Measurements from ENCODE around the gene TMEM88.
A peak's percentile ranks its signal among the peaks of the same experiment; 100 is the strongest.

TMEM88 gene

DNA sequence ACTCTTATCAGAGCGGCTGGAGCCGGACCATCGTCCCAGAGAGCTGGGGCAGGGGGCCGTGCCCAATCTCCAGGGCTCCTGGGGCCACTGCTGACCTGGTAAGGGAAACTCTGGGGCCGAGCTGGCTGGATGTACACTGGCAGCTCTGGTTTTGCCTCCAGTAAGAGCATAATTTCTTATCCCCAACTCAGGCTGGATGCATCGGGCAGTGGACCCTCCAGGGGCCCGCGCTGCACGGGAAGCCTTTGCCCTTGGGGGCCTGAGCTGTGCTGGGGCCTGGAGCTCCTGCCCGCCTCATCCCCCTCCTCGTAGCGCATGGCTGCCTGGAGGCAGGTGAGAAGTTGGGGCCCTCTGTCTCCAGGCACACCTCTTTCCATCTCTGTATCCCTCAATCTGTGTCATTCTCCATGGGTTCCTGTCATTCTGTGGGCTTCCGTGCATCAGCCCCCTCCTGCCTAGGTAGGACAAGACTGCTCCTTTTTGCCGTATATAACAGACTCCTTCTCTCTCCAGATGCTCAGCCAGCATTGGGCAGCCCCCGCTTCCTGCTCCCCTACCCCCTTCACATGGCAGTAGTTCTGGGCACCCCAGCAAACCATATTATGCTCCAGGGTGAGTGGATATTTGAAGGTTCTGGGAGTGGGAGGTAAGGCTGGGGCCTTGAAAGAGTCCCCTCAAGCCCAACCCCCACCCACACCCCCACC is 9.4 kb upstream of the TMEM88 start:
- DNase-seq = no peak

DNA sequence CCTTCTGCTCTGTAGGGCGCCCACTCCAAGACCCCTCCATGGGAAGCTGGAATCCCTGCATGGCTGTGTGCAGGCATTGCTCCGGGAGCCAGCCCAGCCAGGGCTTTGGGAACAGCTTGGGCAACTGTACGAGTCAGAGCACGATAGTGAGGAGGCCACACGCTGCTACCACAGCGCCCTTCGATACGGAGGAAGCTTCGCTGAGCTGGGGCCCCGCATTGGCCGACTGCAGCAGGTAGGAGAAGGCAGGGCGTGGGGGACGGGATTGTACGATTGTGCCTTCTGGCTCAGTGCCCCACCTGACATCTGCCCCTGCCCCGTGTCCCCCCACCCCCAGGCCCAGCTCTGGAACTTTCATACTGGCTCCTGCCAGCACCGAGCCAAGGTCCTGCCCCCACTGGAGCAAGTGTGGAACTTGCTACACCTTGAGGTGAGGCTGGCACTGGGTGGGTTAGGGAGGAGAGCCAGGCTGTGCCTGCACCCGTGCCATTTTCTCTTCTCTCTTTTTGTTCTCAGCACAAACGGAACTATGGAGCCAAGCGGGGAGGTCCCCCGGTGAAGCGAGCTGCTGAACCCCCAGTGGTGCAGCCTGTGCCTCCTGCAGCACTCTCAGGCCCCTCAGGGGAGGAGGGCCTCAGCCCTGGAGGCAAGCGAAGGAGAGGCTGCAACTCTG is 8.7 kb upstream of the TMEM88 start:
- DNase-seq = peak; percentile 5

DNA sequence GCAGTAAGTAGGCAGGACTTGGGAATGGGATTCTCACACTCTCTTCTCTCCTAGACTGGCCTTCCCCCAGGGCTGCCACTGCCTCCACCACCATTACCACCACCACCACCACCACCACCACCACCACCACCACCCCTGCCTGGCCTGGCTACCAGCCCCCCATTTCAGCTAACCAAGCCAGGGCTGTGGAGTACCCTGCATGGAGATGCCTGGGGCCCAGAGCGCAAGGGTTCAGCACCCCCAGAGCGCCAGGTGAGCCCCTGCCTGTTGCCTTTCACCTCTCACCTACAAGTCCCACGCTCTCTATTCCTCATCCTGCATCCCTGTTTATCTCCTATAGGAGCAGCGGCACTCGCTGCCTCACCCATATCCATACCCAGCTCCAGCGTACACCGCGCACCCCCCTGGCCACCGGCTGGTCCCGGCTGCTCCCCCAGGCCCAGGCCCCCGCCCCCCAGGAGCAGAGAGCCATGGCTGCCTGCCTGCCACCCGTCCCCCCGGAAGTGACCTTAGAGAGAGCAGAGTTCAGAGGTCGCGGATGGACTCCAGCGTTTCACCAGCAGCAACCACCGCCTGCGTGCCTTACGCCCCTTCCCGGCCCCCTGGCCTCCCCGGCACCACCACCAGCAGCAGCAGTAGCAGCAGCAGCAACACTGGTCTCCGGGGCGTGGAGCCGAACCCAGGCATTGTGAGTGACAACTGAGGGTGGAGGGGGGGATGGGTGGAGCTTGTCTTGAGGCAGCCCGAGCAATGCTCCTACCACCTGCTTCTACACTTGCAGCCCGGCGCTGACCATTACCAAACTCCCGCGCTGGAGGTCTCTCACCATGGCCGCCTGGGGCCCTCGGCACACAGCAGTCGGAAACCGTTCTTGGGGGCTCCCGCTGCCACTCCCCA is 7.9 kb upstream of the TMEM88 start:
- DNase-seq = peak; percentile 9

DNA sequence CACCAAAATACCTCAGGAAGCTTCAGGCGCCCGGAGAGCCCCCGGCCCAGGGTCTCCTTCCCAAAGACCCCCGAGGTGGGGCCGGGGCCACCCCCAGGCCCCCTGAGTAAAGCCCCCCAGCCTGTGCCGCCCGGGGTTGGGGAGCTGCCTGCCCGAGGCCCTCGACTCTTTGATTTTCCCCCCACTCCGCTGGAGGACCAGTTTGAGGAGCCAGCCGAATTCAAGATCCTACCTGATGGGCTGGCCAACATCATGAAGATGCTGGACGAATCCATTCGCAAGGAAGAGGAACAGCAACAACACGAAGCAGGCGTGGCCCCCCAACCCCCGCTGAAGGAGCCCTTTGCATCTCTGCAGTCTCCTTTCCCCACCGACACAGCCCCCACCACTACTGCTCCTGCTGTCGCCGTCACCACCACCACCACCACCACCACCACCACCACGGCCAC is 6.7 kb upstream of the TMEM88 start:
- DNase-seq = peak; percentile 8

DNA sequence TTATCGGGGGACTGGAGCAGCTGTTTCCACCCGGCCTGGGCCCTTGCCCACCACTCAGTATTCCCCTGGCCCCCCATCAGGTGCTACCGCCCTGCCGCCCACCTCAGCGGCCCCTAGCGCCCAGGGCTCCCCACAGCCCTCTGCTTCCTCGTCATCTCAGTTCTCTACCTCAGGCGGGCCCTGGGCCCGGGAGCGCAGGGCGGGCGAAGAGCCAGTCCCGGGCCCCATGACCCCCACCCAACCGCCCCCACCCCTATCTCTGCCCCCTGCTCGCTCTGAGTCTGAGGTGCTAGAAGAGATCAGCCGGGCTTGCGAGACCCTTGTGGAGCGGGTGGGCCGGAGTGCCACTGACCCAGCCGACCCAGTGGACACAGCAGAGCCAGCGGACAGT is 6.1 kb upstream of the TMEM88 start:
- no peak for DNase-seq

DNA sequence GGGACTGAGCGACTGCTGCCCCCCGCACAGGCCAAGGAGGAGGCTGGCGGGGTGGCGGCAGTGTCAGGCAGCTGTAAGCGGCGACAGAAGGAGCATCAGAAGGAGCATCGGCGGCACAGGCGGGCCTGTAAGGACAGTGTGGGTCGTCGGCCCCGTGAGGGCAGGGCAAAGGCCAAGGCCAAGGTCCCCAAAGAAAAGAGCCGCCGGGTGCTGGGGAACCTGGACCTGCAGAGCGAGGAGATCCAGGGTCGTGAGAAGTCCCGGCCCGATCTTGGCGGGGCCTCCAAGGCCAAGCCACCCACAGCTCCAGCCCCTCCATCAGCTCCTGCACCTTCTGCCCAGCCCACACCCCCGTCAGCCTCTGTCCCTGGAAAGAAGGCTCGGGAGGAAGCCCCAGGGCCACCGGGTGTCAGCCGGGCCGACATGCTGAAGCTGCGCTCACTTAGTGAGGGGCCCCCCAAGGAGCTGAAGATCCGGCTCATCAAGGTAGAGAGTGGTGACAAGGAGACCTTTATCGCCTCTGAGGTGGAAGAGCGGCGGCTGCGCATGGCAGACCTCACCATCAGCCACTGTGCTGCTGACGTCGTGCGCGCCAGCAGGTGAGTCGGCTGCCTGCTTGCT is 5.6 kb upstream of the TMEM88 start:
- DNase-seq = peak; percentile 15

DNA sequence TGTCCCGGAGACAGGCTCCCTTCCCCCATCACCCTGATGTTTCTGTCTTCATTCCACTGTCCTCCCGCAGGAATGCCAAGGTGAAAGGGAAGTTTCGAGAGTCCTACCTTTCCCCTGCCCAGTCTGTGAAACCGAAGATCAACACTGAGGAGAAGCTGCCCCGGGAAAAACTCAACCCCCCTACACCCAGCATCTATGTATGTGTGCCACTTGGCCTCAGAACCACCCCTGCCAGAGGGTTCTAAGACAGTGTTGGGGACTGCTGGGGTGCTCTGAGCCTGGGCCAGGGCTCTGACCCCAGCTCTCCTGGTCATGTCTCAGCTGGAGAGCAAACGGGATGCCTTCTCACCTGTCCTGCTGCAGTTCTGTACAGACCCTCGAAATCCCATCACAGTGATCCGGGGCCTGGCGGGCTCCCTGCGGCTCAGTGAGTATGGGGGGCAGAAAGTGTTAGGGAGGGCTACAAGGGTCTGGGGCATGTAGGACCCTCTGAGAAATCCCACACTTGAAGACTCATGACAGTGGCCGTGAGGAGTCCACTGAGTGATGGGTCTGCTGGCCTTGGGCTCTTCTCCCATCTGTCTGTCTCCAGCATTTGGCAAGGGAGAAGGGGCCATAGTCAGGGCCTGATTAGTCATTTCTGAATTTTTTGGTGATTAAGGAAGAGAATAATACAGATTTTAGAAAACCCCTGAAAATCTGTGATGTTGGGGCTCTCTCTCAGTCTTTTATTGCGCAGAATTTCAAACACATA is 4.9 kb upstream of the TMEM88 start:
- no peak for DNase-seq

DNA sequence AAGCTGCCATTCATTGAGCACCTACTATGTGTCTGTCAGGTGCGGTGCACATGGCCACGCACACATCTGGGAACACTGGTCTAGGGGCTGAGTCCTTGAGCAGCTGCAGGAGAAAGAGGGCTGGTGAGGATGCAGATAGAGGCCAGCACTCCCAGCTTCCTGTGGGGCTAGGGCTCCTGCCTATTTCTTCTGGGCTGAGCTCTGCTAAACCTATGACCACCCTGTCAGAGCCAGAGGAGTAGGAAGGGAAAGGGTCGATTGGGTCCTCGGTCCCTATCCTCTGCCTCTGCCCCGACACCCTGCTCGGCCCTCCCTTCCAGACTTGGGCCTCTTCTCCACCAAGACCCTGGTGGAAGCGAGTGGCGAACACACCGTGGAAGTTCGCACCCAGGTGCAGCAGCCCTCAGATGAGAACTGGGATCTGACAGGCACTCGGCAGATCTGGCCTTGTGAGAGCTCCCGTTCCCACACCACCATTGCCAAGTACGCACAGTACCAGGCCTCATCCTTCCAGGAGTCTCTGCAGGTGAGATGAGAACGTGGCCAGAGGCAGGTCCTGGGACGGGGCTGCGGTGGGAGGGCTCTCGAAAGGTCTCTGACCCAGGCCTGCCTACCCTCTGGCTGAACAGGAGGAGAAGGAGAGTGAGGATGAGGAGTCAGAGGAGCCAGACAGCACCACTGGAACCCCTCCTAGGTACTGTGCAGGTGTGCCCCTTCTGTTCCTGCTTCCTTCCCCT is 4.0 kb upstream of the TMEM88 start:
- peak; percentile 13 for DNase-seq

DNA sequence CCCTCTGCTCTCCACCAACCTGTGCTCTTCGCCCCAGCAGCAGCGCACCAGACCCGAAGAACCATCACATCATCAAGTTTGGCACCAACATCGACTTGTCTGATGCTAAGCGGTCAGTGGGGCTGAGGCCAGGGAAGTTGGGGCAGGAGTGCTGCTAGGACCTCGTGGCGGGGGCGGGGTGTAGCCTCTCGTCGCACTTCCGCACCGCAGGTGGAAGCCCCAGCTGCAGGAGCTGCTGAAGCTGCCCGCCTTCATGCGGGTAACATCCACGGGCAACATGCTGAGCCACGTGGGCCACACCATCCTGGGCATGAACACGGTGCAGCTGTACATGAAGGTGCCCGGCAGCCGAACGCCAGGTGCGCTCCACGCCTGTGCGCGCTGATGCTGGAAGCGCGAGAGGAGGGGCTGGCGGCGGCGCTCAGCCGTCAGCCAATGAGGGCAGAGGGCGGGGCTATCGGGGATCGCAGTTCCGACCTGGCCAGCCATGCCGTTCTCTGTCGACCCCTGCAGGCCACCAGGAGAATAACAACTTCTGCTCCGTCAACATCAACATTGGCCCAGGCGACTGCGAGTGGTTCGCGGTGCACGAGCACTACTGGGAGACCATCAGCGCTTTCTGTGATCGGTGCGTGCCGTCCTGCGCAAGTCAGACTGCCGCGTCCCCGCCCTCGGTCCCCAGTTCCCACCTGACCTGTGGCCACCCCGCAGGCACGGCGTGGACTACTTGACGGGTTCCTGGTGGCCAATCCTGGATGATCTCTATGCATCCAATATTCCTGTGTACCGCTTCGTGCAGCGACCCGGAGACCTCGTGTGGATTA is 3.2 kb upstream of the TMEM88 start:
- peak; percentile 94 for DNase-seq

DNA sequence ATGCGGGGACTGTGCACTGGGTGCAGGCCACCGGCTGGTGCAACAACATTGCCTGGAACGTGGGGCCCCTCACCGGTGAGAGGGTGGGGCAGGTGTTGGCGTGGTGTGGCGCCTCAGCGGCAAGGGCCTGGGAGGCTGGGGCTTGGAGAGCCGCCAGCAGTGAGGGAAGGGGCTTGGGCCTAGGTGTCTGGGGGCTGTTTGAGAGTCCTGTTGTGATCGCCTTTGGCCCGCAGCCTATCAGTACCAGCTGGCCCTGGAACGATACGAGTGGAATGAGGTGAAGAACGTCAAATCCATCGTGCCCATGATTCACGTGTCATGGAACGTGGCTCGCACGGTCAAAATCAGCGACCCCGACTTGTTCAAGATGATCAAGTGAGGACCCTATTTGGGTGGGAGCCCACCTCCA is 2.6 kb upstream of the TMEM88 start:
- no peak for DNase-seq

DNA sequence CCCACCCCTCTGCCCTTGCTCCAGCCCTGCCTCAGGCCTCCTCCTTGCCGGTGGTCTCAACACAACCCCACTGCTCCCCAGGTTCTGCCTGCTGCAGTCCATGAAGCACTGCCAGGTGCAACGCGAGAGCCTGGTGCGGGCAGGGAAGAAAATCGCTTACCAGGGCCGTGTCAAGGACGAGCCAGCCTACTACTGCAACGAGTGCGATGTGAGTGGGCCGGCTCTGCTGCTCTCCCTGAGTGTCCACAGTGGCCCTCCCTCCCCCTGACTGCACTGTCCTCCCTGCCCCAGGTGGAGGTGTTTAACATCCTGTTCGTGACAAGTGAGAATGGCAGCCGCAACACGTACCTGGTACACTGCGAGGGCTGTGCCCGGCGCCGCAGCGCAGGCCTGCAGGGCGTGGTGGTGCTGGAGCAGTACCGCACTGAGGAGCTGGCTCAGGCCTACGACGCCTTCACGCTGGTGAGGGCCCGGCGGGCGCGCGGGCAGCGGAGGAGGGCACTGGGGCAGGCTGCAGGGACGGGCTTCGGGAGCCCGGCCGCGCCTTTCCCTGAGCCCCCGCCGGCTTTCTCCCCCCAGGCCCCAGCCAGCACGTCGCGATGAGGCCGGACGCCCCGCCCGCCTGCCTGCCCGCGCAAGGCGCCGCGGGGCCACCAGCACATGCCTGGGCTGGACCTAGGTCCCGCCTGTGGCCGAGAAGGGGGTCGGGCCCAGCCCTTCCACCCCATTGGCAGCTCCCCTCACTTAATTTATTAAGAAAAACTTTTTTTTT is 1.8 kb upstream of the TMEM88 start:
- peak; percentile 17 for DNase-seq

DNA sequence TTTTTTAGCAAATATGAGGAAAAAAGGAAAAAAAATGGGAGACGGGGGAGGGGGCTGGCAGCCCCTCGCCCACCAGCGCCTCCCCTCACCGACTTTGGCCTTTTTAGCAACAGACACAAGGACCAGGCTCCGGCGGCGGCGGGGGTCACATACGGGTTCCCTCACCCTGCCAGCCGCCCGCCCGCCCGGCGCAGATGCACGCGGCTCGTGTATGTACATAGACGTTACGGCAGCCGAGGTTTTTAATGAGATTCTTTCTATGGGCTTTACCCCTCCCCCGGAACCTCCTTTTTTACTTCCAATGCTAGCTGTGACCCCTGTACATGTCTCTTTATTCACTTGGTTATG is 1.2 kb upstream of the TMEM88 start:
- peak; percentile 7 for DNase-seq

DNA sequence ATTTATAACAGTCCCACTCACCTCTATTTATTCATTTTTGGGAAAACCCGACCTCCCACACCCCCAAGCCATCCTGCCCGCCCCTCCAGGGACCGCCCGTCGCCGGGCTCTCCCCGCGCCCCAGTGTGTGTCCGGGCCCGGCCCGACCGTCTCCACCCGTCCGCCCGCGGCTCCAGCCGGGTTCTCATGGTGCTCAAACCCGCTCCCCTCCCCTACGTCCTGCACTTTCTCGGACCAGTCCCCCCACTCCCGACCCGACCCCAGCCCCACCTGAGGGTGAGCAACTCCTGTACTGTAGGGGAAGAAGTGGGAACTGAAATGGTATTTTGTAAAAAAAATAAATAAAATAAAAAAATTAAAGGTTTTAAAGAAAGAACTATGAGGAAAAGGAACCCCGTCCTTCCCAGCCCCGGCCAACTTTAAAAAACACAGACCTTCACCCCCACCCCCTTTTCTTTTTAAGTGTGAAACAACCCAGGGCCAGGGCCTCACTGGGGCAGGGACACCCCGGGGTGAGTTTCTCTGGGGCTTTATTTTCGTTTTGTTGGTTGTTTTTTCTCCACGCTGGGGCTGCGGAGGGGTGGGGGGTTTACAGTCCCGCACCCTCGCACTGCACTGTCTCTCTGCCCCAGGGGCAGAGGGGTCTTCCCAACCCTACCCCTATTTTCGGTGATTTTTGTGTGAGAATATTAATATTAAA is 638 bp upstream of the TMEM88 start:
- DNase-seq = peak; percentile 2

DNA sequence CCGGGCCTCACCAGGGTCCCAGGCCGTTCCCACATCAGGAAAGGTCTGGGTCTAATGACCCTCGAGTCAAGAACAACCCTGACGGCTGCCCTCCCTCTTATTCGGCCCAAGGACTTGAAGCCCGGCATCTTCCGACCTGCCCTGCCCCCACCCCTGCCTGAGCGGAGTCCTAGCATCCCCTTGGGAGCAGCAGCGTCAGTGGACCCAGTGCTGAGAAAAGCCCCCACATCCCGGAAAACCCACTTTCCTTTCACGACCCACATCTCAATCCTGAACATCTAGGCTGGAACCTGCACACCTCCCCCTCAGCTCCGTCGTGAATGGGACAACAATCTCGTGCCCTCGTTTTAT is 769 bp downstream of the TMEM88 start:
- peak; percentile 25 for DNase-seq

DNA sequence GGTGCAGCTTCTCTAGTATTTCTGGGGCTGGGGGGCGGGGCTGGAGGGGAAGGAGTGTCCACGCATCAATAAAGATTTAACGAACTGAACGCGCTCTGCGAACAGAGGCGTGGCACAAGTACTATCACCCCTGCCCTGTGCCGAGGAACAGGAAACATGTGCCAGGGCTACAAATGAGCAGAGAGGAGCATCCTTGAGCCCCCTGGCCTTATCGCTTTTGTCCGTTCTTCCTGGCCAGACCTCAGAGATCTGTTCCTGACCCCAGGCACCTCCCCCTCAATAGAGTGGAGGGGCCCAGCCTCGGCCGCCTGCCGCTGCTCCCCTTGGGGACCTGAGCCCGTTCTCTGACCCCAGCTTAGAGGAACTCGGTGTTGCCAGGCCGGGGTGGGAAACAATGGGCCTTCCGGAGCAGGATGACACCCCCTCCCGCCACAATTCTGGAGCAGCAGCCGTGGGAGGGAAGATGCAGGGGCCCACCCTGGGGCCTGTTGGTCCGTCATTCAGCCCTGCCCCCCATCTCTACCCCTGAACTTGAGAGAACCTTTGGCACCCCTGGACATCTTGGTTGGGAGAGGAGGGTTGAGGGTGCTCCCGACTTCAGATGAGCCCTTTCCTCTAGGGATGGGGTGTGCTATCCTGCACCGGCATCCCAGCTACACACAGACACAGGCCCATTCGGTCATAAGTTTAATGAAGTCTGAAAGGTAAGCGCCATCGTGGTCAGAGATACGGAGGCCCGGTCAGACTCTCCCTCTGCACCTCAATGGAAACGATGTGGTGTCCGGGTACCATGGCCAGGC is 1.3 kb downstream of the TMEM88 start:
- DNase-seq = peak; percentile 56

DNA sequence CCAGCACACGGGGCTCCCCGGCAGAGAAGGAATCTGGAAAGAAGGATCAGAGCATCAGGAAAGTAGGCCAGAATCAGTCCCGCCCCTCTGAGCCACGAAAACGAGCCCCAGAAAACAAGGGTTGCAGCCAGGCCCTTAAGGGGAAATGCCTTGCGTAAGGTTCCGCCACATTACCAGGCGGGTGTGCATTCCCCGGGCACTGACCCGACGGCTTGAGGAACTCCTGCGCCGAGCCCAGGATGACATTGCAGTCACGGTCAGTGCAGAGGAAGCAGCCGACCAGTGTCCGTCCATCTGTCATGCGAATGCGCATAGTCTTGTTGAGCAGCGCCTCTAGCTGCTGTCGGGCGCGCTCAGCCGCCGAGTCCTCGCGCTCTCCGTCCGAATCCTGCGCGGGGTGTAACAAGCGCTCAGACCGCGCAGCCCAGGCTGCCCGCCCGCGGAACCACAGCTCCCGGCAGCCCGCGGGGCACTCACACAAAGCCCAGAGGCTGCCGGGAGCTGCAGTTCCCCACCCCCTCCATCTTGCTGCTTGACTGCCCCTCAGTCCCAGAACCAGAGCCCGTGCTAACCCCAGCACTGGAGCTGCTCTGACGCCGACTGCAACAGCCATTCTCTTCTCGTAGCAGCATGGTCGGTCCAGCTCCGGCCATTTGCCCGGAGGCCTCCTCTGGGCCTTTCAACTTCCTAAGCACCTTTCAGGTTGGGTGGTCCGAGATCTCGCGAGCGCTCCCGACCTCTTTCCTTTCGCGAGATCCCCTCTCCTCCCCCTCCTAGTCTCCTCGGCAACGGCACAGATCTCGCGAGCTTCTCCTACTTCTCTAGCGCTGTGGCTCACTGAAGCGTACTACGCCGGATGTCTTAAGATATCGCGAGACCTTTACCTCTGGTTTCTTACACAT is 2.2 kb downstream of the TMEM88 start, which contains the start of gene NAA38:
Gene NAA38, minus strand, starts transcription at position 749 of the 902 bp plus-strand sequence. Its CDS starts 96 bp downstream, at position 653.
- DNase-seq = peak; percentile 98
